HEK293 (cell line): ENCODE data around the gene TMEM140.

Experiments
- CTCF ChIA-PET: fragments of 350-600 bp; formaldehyde crosslinking; extraction: SDS; loops from one replicate; lab custom pipeline; 2021; ENCODE audit warnings: antibody characterized with exemption; lab: Yijun Ruan, JAX
- POLR2A ChIA-PET: fragments of 300-600 bp; formaldehyde crosslinking; extraction: SDS; loops from one replicate; lab custom pipeline; 2020; ENCODE audit warnings: antibody characterized with exemption, inconsistent platforms; lab: Yijun Ruan, JAX
- H3K27ac ChIP-seq: fragments of 200-500 bp; sonication (Bioruptor generic); 2 replicates; pipeline ENCODE4 v1.5.1; 2014; ENCODE audit warnings: low read depth, low read length, control low read depth, inconsistent platforms; ENCODE audit errors: extremely low read depth
- H3K36me3 ChIP-seq, 2 experiments: fragments of 200-500 bp in 1 of 2; sonication (Bioruptor generic) in 1 of 2; 1 replicate in 1 of 2; 2 replicates in 1 of 2; pipeline ENCODE4 v1.5.1; 2014 to 2017; ENCODE audit warnings: inconsistent platforms in 2 of 2, low read length in 2 of 2; ENCODE audit not compliant: control insufficient read depth in 2 of 2, insufficient read depth in 1 of 2
- H3K4me1 ChIP-seq: fragments of 200-500 bp; sonication (Bioruptor generic); 2 replicates; pipeline ENCODE4 v1.5.1; 2014; ENCODE audit warnings: mild to moderate bottlenecking, low read length, inconsistent platforms; ENCODE audit not compliant: control insufficient read depth, insufficient read depth
- H3K4me3 ChIP-seq: 2 replicates; pipeline ENCODE4 v1.5.1; 2011; ENCODE audit warnings: low read depth, mild to moderate bottlenecking, control low read depth, low read length, moderate library complexity
- H3K9me3 ChIP-seq: fragments of 200-500 bp; sonication (Bioruptor generic); 2 replicates; pipeline ENCODE4 v1.5.1; 2014; ENCODE audit warnings: low read depth, low read length, inconsistent platforms; ENCODE audit not compliant: control insufficient read depth, insufficient read depth
- BCL11A ChIP-seq: fragments of 450-650 bp; formaldehyde crosslinking; IDR thresholded peaks from 2 replicates; pipeline ENCODE4 v1.5.1; 2016; ENCODE audit warnings: low read depth, missing biosample characterization, missing genetic modification characterization
- GLIS2 ChIP-seq: fragments of 450-650 bp; formaldehyde crosslinking; IDR thresholded peaks from 2 replicates; pipeline ENCODE4 v1.5.1; 2016; ENCODE audit warnings: missing biosample characterization, missing genetic modification characterization
- MYNN ChIP-seq: fragments of 450-650 bp; formaldehyde crosslinking; IDR thresholded peaks from 2 replicates; pipeline ENCODE4 v1.5.1; 2016; ENCODE audit warnings: missing biosample characterization, missing genetic modification characterization, borderline replicate concordance
- OSR2 ChIP-seq: fragments of 450-650 bp; formaldehyde crosslinking; IDR thresholded peaks from 2 replicates; pipeline ENCODE4 v1.5.1; 2016; ENCODE audit warnings: missing biosample characterization, missing genetic modification characterization
- PRDM1 ChIP-seq: fragments of 450-650 bp; formaldehyde crosslinking; IDR thresholded peaks from 2 replicates; pipeline ENCODE4; 2016; ENCODE audit warnings: missing biosample characterization, missing genetic modification characterization
- ZBTB17 ChIP-seq: fragments of 450-650 bp; formaldehyde crosslinking; IDR thresholded peaks from 2 replicates; pipeline ENCODE4 v1.5.1; 2016; ENCODE audit warnings: missing biosample characterization, missing genetic modification characterization
- ZNF132 ChIP-seq: fragments of 450-650 bp; formaldehyde crosslinking; IDR thresholded peaks from 2 replicates; pipeline ENCODE4 v1.5.1; 2017; ENCODE audit warnings: missing biosample characterization, missing genetic modification characterization, borderline replicate concordance
- ZNF16 ChIP-seq: fragments of 450-650 bp; formaldehyde crosslinking; IDR thresholded peaks from 2 replicates; pipeline ENCODE4 v1.5.1; 2016; ENCODE audit warnings: low read depth, missing biosample characterization, missing genetic modification characterization
- ZNF341 ChIP-seq: fragments of 450-650 bp; formaldehyde crosslinking; IDR thresholded peaks from 2 replicates; pipeline ENCODE4; 2016; ENCODE audit warnings: low read depth, missing biosample characterization, missing genetic modification characterization
- ZNF350 ChIP-seq: fragments of 450-650 bp; formaldehyde crosslinking; IDR thresholded peaks from 2 replicates; pipeline ENCODE4 v1.5.0; 2017; ENCODE audit warnings: missing biosample characterization, mild to moderate bottlenecking, missing genetic modification characterization
- ZNF544 ChIP-seq: fragments of 450-650 bp; formaldehyde crosslinking; IDR thresholded peaks from 2 replicates; pipeline ENCODE4 v1.5.0; 2017; ENCODE audit warnings: missing biosample characterization, missing genetic modification characterization
- ZNF549 ChIP-seq: fragments of 450-650 bp; IDR thresholded peaks from 2 replicates; pipeline ENCODE4 v1.5.1; 2018; ENCODE audit warnings: missing biosample characterization, missing genetic modification characterization, mild to moderate bottlenecking, inconsistent platforms, moderate library complexity
- ZNF596 ChIP-seq: fragments of 450-650 bp; IDR thresholded peaks from 2 replicates; pipeline ENCODE4 v1.5.0; 2018; ENCODE audit warnings: missing biosample characterization, mild to moderate bottlenecking, missing genetic modification characterization, moderate library complexity
- ZNF658 ChIP-seq: fragments of 450-650 bp; formaldehyde crosslinking; IDR thresholded peaks from 2 replicates; pipeline ENCODE4; 2016; ENCODE audit warnings: missing biosample characterization, missing genetic modification characterization
- ZNF660 ChIP-seq: fragments of 450-650 bp; IDR thresholded peaks from 2 replicates; pipeline ENCODE4 v1.5.1; 2018; ENCODE audit warnings: missing biosample characterization, mild to moderate bottlenecking, missing genetic modification characterization
- ZNF664 ChIP-seq: fragments of 450-650 bp; formaldehyde crosslinking; IDR thresholded peaks from 2 replicates; pipeline ENCODE4 v1.5.1; 2016; ENCODE audit warnings: missing biosample characterization, missing genetic modification characterization
- ZNF701 ChIP-seq: fragments of 450-650 bp; formaldehyde crosslinking; IDR thresholded peaks from 2 replicates; pipeline ENCODE4 v1.5.1; 2016; ENCODE audit warnings: missing biosample characterization, missing genetic modification characterization
- ZNF777 ChIP-seq: fragments of 450-650 bp; formaldehyde crosslinking; IDR thresholded peaks from 2 replicates; pipeline ENCODE4 v1.5.1; 2017; ENCODE audit warnings: missing biosample characterization, missing genetic modification characterization, borderline replicate concordance
- TF ChIP-seq, protein P1 (sequence below): fragments of 450-650 bp; formaldehyde crosslinking; IDR thresholded peaks from 2 replicates; pipeline ENCODE4 v1.5.1; 2016; ENCODE audit warnings: missing biosample characterization, missing genetic modification characterization
- TF ChIP-seq, protein P2 (sequence below): fragments of 450-650 bp; IDR thresholded peaks from 2 replicates; pipeline ENCODE4 v1.5.1; 2018; ENCODE audit warnings: missing biosample characterization, mild to moderate bottlenecking, missing genetic modification characterization
- TF ChIP-seq, protein P3 (sequence below): fragments of 450-650 bp; formaldehyde crosslinking; IDR thresholded peaks from 2 replicates; pipeline ENCODE4 v1.5.0; 2017; ENCODE audit warnings: missing biosample characterization, missing genetic modification characterization, borderline replicate concordance

The TMEM140 gene

DNA sequence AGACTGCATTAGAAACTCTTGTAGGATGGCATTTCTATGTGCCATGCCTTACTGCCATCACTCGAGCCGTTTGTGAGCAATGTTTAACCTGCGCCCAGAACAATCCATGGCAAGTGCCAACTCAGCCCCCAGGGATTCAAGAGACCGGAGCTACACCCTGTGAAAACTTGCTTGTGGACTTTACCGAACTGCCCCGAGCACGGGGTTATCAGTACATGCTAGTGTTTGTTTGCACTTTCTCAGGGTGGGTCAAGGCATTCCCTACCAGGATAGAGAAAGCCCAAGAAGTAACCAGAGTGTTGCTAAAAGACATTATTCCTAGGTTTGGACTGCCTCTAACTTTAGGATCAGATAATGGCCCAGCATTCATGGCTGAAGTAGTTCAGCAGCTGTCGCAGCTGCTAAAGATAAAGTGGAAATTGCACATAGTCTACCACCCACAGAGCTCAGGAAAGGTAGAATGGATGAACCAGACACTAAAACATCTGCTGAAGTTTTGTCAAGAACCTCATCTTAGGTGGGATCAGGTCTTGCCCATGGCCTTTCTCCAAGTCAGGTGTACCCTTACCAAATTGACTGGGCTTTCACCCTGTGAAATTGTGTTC, 31.6 kb downstream of the TMEM140 start:
- POLR2A ChIA-PET: no interaction called here
- H3K4me3 ChIP-seq: no peak overlapping the region
- no peaks in the 10 kb centered on the region for H3K4me1 ChIP-seq
- H3K9me3 ChIP-seq: no peaks in the 10 kb centered on the region
- CTCF ChIA-PET: no interaction called here
- TF ChIP-seq ZNF596 (tag by site-specific recombination): no peak
- no peak for TF ChIP-seq ZNF132 (tag by site-specific recombination)
- no peak for TF ChIP-seq BCL11A (tag by site-specific recombination)
- no peak for TF ChIP-seq PRDM1 (tag by site-specific recombination)
- TF ChIP-seq ZNF549 (tag by site-specific recombination): no peak
- no peak for TF ChIP-seq ZNF658 (tag by site-specific recombination)
- no peak for TF ChIP-seq ZNF660
- TF ChIP-seq, protein P1, sequence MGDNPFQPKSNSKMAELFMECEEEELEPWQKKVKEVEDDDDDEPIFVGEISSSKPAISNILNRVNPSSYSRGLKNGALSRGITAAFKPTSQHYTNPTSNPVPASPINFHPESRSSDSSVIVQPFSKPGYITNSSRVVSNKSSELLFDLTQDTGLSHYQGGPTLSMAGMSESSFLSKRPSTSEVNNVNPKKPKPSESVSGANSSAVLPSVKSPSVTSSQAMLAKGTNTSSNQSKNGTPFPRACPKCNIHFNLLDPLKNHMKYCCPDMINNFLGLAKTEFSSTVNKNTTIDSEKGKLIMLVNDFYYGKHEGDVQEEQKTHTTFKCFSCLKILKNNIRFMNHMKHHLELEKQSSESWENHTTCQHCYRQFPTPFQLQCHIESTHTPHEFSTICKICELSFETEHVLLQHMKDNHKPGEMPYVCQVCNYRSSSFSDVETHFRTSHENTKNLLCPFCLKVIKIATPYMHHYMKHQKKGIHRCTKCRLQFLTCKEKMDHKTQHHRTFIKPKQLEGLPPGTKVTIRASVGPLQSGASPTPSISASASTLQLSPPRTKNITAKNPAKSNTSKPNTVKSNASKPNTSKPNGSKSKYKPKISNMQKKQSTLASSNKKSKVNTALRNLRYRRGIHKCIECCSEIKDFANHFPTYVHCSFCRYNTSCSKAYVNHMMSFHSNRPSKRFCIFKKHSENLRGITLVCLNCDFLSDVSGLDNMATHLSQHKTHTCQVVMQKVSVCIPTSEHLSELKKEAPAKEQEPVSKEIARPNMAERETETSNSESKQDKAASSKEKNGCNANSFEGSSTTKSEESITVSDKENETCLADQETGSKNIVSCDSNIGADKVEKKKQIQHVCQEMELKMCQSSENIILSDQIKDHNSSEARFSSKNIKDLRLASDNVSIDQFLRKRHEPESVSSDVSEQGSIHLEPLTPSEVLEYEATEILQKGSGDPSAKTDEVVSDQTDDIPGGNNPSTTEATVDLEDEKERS (tag by site-specific recombination): no peak
- no peak for TF ChIP-seq ZNF777 (tag by site-specific recombination)
- TF ChIP-seq, all 188 proteins: peak for 0
- Histone ChIP-seq H3K27ac (no peak overlapping the region), H3K36me3 (peaks cover 0 to 21% of the 10 kb centered on the region in 2 experiments; a peak in 1 of 3 replicates)

DNA sequence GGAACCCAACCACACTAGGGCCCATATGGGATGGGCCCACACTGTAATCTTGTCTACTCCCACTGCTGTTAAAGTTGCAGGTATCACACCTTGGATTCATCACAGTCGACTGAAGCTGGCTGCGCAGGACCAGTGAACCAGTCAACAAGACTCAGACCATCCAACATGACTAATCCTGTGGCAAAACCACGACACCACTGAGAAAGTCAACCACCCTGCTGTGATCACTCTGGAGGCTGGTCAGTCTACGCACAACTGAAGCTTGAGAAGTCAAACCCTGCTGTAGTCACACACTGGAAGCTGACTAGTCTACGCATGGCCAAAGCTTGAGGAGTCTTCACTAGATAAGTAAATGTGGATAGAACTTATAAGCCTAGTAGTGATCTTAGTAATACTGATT, 32.2 kb downstream of the TMEM140 start:
- no peak overlapping the region for H3K4me3 ChIP-seq
- H3K9me3 ChIP-seq: no peaks in the 10 kb centered on the region
- CTCF ChIA-PET: no interaction called here
- no peaks in the 10 kb centered on the region for H3K4me1 ChIP-seq
- peaks cover 0 to 22% of the 10 kb centered on the region in 2 experiments; a peak in 1 of 3 replicates for H3K36me3 ChIP-seq
- H3K27ac ChIP-seq: no peak overlapping the region
- TF ChIP-seq, protein P2, sequence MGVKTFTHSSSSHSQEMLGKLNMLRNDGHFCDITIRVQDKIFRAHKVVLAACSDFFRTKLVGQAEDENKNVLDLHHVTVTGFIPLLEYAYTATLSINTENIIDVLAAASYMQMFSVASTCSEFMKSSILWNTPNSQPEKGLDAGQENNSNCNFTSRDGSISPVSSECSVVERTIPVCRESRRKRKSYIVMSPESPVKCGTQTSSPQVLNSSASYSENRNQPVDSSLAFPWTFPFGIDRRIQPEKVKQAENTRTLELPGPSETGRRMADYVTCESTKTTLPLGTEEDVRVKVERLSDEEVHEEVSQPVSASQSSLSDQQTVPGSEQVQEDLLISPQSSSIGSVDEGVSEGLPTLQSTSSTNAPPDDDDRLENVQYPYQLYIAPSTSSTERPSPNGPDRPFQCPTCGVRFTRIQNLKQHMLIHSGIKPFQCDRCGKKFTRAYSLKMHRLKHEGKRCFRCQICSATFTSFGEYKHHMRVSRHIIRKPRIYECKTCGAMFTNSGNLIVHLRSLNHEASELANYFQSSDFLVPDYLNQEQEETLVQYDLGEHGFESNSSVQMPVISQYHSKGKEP (tag by site-specific recombination): no peak
- no peak for TF ChIP-seq ZNF132 (tag by site-specific recombination)
- TF ChIP-seq BCL11A (tag by site-specific recombination): no peak
- TF ChIP-seq, protein P3, sequence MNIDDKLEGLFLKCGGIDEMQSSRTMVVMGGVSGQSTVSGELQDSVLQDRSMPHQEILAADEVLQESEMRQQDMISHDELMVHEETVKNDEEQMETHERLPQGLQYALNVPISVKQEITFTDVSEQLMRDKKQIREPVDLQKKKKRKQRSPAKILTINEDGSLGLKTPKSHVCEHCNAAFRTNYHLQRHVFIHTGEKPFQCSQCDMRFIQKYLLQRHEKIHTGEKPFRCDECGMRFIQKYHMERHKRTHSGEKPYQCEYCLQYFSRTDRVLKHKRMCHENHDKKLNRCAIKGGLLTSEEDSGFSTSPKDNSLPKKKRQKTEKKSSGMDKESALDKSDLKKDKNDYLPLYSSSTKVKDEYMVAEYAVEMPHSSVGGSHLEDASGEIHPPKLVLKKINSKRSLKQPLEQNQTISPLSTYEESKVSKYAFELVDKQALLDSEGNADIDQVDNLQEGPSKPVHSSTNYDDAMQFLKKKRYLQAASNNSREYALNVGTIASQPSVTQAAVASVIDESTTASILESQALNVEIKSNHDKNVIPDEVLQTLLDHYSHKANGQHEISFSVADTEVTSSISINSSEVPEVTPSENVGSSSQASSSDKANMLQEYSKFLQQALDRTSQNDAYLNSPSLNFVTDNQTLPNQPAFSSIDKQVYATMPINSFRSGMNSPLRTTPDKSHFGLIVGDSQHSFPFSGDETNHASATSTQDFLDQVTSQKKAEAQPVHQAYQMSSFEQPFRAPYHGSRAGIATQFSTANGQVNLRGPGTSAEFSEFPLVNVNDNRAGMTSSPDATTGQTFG (tag by site-specific recombination): no peak
- TF ChIP-seq ZNF16 (tag by site-specific recombination): no peak
- no peak for TF ChIP-seq MYNN (tag by site-specific recombination)
- TF ChIP-seq ZNF341 (tag by site-specific recombination): no peak
- no peak for TF ChIP-seq ZNF544 (tag by site-specific recombination)
- TF ChIP-seq ZBTB17 (tag by site-specific recombination): no peak
- TF ChIP-seq OSR2 (tag by site-specific recombination): no peak
- no peak for TF ChIP-seq ZNF701 (tag by site-specific recombination)
- no peak for TF ChIP-seq ZNF350 (tag by site-specific recombination)
- TF ChIP-seq GLIS2 (tag by site-specific recombination): no peak
- no peak for TF ChIP-seq ZNF664 (tag by site-specific recombination)
- TF ChIP-seq, all 188 proteins: peak for 0
- POLR2A ChIA-PET: no interaction called here
